GM10266 (cell line): ENCODE results near the gene VGLL4.

Source experiments
- DNase-seq: peaks from one replicate; pipeline ENCODE4 v3.0.0; 2012; ENCODE audit errors: extremely low spot score
- CTCF ChIP-seq: IDR thresholded peaks from 2 replicates; pipeline ENCODE4 v1.5.1; 2012; ENCODE audit warnings: mild to moderate bottlenecking, low read depth; ENCODE audit not compliant: control insufficient read depth, insufficient read depth; ENCODE audit errors: missing control alignments

Gene VGLL4

GRCh38 chr3:11611341-11611799 lies 32.3 kb downstream of the VGLL4 start:
- DNase-seq: no peak
- no peak for TF ChIP-seq CTCF

DNA sequence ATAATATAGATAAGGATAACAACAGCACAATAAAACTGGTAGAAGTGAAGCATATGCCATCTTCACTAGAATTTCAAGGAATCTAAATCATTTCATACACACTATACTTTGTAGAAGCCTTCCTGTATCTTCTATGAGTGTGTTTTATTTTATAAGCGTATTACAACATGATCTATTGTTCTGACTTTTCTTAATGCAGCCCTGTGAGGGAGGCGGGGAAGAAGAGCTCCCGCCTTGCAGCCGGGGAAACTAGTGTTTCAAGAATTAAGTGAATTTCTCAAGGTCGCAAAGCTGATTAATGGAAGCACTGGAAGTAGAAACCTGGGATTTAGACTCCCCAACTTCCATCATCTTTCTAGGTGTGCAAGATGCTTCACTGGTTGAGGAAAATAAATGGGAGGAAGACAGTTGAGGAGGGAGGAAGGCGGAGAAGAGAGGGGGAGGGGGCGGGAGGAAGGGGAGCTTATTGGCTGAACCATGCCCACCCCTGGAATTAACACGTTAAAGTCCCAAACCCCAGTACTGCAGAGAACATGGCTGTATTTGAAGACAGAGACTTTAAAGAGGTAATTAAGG lies 32.9 kb downstream of the VGLL4 start:
- DNase-seq: no peak
- TF ChIP-seq CTCF: no peak

- DNase-seq: no peak
- no peak for TF ChIP-seq CTCF
Observed at GRCh38 chr3:11610044-11610671, 33.6 kb downstream of the VGLL4 start.

DNA sequence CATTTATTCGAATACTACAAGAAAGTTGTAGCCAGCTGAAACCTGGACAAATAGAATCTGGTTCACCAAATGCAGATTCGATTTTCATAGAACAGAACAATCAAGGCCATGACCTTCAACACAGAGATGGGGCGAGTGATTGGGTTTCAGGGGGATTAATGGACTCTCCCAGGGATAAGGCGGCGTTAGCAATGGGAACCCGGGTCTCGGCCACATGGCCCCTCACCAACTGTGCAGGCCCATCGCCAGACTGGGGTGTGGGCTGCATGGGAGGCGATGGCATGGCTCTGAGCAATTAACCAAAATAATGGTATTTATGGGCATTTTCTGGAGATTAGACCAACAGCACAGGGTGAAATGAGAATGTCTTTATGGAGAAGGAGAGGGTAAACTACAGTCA lies 34.2 kb downstream of the VGLL4 start:
- DNase-seq: no peak
- TF ChIP-seq CTCF: no peak

GRCh38 chr3:11607816-11608215 lies 35.9 kb downstream of the VGLL4 start:
- no peak for TF ChIP-seq CTCF
- no peak for DNase-seq

DNA sequence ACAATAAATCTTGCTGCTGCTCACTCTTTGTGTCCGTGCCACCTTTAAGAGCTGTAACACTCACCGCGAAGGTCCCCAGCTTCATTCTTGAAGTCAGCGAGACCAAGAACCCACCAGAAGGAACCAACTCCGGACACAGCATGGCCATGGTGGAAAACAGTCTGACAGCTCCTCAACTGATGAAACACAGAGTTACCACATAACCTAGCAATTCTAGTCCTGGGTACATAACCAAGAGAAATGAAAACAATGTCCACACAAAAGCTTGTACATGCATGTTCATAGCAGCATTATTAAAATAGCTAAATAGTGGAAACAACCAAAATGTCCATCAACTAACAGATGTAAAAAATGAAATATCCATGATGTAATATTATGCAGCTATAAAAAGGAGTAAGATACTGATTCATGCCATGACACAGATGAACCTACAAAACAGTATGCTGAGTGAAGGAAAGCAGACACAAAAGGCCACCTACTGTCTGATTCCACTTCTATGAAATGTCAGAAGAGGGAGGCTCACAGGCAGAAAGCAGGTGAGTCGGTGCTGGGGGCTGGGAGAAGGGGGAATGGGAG lies 36.8 kb downstream of the VGLL4 start:
- DNase-seq: no peak

More for the DNA sequence above, 36.8 kb downstream of the VGLL4 start:
- no peak for TF ChIP-seq CTCF
